PFSK-1 (cell line): Measurements from ENCODE around the gene MRPL4.

Experiments
- FOXP2 ChIP-seq: optimal IDR thresholded peaks from 2 replicates; pipeline ENCODE3; 2011; ENCODE audit warnings: borderline replicate concordance, control low read depth, inconsistent platforms; ENCODE audit not compliant: insufficient read depth; ENCODE audit errors: extremely low read length, extremely low read depth
- POLR2AphosphoS5 ChIP-seq: IDR thresholded peaks from 2 replicates; pipeline ENCODE4 v1.6.1; 2012; ENCODE audit warnings: low read depth, mild to moderate bottlenecking, control low read depth, low read length, moderate library complexity
- SIN3A ChIP-seq: IDR thresholded peaks from 2 replicates; pipeline ENCODE4 v1.6.1; 2012; ENCODE audit warnings: mild to moderate bottlenecking, low read length, moderate library complexity, borderline replicate concordance; ENCODE audit not compliant: insufficient read depth
- TAF1 ChIP-seq: IDR thresholded peaks from 2 replicates; pipeline ENCODE4 v1.6.1; 2012; ENCODE audit warnings: low read length, control low read depth, borderline replicate concordance; ENCODE audit not compliant: insufficient read depth
- TF ChIP-seq, protein P1 (sequence below), 2 experiments: IDR thresholded peaks; 2 replicates each; pipeline versions ENCODE4 v1.6.1 to v1.8.0; 2011 to 2012; ENCODE audit warnings: low read depth in 2 of 2, low read length in 2 of 2, control low read depth in 1 of 2, inconsistent platforms in 1 of 2, mild to moderate bottlenecking in 1 of 2, moderate library complexity in 1 of 2; ENCODE audit not compliant: insufficient read depth in 1 of 2

The MRPL4 gene

DNA sequence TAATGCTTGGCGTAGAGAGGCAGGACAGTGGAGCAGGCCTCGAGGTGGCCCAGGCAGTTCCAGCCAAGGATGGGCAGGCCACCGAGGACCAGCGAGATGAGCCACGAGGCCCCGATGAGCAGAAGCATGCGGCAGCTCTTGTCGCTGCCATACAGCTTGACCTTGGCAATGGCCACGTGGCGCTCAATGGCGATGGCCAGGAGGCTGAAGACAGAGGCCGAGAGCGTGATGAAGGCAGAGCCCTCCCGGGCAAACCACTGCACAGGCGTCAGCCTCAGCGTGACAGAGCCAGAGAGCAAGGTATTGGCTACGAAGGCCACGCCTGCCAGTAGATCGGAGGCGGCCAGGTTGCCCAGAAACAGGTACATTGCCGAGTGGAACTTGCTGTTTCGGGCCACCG lies 27.7 kb upstream of the MRPL4 start:
- TF ChIP-seq SIN3A (no peak), TAF1 (no peak), POLR2AphosphoS5 (no peak), FOXP2 (no peak)
- TF ChIP-seq, protein P1, sequence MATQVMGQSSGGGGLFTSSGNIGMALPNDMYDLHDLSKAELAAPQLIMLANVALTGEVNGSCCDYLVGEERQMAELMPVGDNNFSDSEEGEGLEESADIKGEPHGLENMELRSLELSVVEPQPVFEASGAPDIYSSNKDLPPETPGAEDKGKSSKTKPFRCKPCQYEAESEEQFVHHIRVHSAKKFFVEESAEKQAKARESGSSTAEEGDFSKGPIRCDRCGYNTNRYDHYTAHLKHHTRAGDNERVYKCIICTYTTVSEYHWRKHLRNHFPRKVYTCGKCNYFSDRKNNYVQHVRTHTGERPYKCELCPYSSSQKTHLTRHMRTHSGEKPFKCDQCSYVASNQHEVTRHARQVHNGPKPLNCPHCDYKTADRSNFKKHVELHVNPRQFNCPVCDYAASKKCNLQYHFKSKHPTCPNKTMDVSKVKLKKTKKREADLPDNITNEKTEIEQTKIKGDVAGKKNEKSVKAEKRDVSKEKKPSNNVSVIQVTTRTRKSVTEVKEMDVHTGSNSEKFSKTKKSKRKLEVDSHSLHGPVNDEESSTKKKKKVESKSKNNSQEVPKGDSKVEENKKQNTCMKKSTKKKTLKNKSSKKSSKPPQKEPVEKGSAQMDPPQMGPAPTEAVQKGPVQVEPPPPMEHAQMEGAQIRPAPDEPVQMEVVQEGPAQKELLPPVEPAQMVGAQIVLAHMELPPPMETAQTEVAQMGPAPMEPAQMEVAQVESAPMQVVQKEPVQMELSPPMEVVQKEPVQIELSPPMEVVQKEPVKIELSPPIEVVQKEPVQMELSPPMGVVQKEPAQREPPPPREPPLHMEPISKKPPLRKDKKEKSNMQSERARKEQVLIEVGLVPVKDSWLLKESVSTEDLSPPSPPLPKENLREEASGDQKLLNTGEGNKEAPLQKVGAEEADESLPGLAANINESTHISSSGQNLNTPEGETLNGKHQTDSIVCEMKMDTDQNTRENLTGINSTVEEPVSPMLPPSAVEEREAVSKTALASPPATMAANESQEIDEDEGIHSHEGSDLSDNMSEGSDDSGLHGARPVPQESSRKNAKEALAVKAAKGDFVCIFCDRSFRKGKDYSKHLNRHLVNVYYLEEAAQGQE (IDR thresholded peaks at IDR 0.05; ENCODE audit: insufficient read depth in 1 of 2, low read depth in 2 of 2, low read length in 2 of 2), result no peak

DNA sequence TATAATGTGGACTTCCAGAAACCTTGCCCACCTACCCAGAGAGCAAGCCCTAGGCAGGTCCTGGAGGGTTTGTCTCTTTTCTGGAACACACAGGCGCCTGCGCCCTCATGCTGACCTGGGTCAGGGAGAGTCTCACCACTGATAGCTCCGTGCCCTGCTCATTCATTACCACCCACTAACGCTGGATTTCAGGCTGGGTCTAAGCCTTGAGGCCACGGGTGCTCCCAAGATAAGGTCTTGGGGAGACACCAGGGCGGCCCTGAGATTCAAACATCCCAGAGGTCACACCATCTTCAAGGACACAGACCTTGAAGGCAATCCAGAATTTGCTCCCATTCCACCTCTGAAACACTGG lies 26.0 kb upstream of the MRPL4 start:
- TF ChIP-seq FOXP2, result no peak

DNA sequence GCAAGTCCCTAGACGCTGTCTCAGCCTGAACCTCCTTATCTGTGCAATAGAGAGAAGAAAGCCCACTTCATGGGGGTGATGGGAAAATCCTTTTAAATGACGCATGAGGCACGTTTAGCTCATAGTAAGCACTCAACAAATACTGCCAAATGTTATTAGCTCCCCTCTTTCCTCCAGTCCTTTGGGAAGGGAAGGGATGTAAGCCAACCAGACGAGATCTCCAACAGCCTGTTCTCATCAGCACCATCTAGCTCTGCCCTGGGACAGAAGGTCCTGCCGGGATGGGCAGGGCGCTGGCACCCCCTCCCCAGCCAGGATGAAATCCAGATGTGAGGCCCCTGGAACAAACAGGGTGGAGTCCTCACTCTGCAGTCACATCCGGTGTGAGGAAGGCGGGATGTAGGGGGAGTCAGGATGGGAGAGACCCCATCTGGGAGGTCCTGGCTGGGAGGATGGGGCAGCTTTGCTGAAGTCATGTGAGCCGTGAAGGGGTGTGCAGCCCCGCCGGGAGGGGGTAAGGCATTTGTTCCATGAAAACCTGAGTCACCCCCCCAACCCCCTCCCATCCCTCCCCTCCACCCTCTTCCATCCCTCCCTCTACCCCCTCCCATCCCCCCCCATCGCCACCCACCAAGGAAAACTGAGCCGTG lies 25.5 kb upstream of the MRPL4 start:
- TF ChIP-seq TAF1 (no peak), SIN3A (no peak), FOXP2 (peak; percentile 23), POLR2AphosphoS5 (no peak)
- TF ChIP-seq, protein P1 (IDR thresholded peaks at IDR 0.05; ENCODE audit: insufficient read depth in 1 of 2, low read depth in 2 of 2, low read length in 2 of 2), result no peak

DNA sequence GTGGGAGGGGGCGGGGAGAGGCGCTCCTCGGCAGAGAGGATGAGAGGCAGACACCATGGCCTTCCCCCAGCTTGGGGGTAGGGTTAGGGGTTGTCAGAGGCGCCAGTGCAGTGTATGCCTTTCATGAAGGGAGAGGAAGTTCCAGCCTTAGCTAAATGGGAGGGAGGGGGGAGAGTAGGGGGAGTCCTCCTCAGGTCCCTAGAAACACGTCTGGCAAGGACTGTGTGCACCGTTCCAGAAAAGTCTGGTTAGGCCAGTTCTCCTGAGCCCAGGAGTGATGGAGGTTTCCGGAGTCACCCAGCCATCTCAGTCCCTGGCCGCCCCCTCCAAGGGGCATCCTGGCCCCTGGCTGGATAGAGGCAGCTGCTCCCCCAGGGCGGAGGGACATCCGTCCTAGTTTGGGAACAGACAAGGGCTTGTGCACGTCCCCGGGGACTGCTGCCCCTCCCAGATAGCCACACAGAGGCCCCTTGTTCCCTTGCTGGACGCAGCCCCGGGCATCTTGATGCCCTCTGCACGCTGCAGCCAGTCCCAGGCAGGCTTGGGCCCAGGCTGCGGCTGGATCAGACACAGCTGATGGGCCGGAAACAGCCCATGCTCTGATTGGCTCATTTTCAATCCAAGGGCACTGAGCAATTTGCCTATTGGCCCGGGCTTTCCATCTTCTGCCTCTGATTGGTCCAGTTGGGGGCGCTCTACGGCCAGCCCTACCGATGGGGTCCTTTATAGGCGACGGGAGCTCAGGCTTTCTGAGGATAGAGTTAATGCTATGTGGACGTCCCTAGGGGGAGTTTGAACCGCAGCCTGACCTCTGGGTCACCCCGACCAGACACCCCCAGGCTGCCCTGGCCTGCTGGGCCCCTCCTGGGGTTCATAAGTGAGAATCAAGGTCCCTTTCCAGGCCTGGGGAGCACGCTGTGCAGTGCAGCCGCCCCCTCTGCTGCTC lies 24.7 kb upstream of the MRPL4 start:
- TF ChIP-seq, protein P1 (IDR thresholded peaks at IDR 0.05; ENCODE audit: insufficient read depth in 1 of 2, low read depth in 2 of 2, low read length in 2 of 2), result no peak
- no peak for TF ChIP-seq SIN3A
- no peak for TF ChIP-seq FOXP2
- no peak for TF ChIP-seq POLR2AphosphoS5
- TF ChIP-seq TAF1, result no peak

DNA sequence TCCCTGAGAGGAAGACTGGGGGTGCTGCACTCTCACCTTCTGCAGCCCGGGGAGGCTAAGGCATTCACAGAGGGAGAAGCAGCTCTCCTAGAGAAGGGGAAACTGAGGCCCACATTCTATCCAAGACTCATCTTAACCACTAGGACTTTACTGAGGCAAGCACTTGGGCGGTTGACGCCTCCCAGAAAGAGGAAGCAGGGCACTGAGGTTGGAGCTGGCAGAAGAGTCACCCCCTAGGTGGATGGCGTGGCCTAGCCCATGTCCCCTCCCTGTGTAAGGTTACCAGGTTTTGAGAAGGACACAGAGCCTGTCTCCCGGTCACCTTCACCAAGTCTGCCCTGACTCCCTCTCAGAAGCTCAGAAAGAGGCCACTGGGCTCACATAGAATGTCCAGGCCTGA lies 23.6 kb upstream of the MRPL4 start:
- TF ChIP-seq POLR2AphosphoS5, result no peak
- TF ChIP-seq FOXP2, result no peak
- no peak for TF ChIP-seq TAF1
- no peak for TF ChIP-seq SIN3A
- TF ChIP-seq, protein P1 (IDR thresholded peaks at IDR 0.05; ENCODE audit: insufficient read depth in 1 of 2, low read depth in 2 of 2, low read length in 2 of 2), result no peak
